Progenitor cell of endocrine pancreas (in vitro differentiated cells): Measurements from ENCODE around the gene ANKDD1A. TPM values are rescaled to one million over a fixed set of nuclear protein-coding genes. Genes with fewer than 3 reads are reported as not detected.

Experiments
- DNase-seq: peaks from one replicate; pipeline ENCODE4 v3.0.0; 2021; ENCODE audit warnings: low spot score; ENCODE audit not compliant: unreplicated experiment
- H3K27ac Mint-ChIP-seq: 2 replicates; pipeline ENCODE4 v1.8.0; 2021; ENCODE audit warnings: mild to moderate bottlenecking, moderate library complexity, mixed read lengths
- H3K27me3 Mint-ChIP-seq: 2 replicates; pipeline ENCODE4 v1.8.0; 2021; ENCODE audit warnings: mixed read lengths
- H3K36me3 Mint-ChIP-seq: 2 replicates; pipeline ENCODE4 v1.8.0; 2022; ENCODE audit warnings: mixed read lengths; ENCODE audit not compliant: insufficient read depth
- H3K4me1 Mint-ChIP-seq: 2 replicates; pipeline ENCODE4 v1.8.0; 2021; ENCODE audit warnings: low read depth, mixed read lengths
- H3K4me3 Mint-ChIP-seq: 2 replicates; pipeline ENCODE4 v1.8.0; 2021; ENCODE audit warnings: low read depth, mild to moderate bottlenecking, moderate library complexity, mixed read lengths
- H3K9me3 Mint-ChIP-seq: 2 replicates; pipeline ENCODE4 v1.8.0; 2021; ENCODE audit warnings: low read depth, mixed read lengths
- total RNA-seq: library from RNA; stranded (reverse); gene quantifications from 2 replicates; pipeline ENCODE4 v1.2.1, GENCODE V29; 2021
- TF ChIP-seq, protein P1 (sequence below): fragments of 200-600 bp; sonication (generic); IDR thresholded peaks from one replicate; pipeline ENCODE4 v1.5.0; 2021; ENCODE audit warnings: antibody characterized with exemption, mild to moderate bottlenecking; ENCODE audit not compliant: unreplicated experiment

Gene ANKDD1A
- total RNA-seq, 1 donor from 2014 or later, result 2.0 TPM

DNA sequence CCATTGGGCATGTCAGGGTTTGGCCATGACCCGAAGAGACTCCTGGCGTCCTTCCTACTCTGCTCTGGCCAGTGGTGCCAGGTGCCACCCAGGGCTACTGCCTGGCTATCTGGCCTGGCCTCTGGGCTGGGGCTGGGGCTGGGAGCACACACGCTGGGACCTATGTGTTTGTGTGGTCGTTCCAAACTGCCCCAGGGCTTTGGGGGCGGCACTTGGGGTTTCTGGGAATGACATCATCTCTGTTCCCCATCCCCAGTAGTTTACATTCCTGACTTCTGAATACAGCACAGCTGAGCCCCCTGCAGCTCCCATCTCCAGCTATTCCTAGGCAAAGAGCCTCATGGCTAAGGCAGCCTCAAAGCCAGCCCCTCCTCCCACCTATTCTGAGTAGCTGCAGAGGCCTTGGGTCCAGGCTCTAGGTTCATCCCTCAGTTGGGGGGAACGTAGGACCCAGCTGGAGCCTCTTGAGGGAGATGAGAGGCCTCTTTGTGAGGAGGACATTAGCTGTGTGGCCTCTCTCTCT lies 45.6 kb upstream of the ANKDD1A start:
- DNase-seq, result no peak
- Mint-ChIP-seq H3K36me3 (no peaks in the 10 kb centered on the region), H3K27me3 (no peaks in the 10 kb centered on the region), H3K9me3 (no peaks in the 10 kb centered on the region), H3K4me1 (no peaks in the 10 kb centered on the region), H3K4me3 (no peak overlapping the region), H3K27ac (no peak overlapping the region)
- TF ChIP-seq, protein P1, sequence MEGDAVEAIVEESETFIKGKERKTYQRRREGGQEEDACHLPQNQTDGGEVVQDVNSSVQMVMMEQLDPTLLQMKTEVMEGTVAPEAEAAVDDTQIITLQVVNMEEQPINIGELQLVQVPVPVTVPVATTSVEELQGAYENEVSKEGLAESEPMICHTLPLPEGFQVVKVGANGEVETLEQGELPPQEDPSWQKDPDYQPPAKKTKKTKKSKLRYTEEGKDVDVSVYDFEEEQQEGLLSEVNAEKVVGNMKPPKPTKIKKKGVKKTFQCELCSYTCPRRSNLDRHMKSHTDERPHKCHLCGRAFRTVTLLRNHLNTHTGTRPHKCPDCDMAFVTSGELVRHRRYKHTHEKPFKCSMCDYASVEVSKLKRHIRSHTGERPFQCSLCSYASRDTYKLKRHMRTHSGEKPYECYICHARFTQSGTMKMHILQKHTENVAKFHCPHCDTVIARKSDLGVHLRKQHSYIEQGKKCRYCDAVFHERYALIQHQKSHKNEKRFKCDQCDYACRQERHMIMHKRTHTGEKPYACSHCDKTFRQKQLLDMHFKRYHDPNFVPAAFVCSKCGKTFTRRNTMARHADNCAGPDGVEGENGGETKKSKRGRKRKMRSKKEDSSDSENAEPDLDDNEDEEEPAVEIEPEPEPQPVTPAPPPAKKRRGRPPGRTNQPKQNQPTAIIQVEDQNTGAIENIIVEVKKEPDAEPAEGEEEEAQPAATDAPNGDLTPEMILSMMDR, result no peak

DNA sequence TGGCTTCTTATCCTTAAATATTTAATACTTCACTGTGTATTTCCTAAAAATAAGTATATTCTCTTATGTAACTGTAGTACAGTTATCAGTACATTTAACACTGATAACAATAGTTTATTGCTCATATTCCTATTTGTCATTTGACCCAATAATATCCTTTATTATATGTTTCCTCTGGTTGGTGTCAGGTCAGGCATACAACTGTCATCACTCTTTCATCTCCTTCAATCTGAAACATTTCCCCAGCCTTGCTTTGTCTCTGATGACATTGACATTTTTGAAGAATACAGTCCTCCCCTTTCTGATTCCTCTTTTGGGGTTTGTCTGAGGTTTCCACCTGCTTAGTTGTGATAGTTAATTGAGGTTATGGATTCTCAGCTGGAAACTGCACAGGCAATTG lies 42.2 kb upstream of the ANKDD1A start:
- no peaks in the 10 kb centered on the region for H3K27me3 Mint-ChIP-seq
- TF ChIP-seq, protein P1, result no peak
- DNase-seq, result no peak
- no peaks in the 10 kb centered on the region for H3K9me3 Mint-ChIP-seq
- no peak overlapping the region for H3K4me3 Mint-ChIP-seq
- peaks cover 3% of the 10 kb centered on the region for H3K4me1 Mint-ChIP-seq
- no peaks in the 10 kb centered on the region for H3K36me3 Mint-ChIP-seq
- no peak overlapping the region for H3K27ac Mint-ChIP-seq

DNA sequence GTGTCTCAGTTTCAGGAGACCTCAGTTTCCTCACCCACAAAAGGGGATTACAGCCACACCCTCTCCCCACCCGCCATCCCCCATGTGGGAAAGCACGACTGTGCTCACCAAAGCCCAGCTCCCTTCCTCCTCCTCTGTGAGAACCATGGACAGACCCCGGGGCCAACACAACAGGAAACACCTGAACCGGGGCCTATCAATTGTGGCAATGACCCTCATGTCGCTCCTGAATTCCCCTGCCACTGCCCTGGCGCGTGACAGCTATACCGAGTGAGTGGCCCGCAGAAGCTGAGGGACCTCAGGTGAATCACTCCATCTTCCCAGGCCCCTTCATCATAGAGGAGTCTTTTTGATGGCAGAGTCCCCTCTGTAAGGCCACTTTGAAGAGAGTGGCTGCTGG lies 41.3 kb upstream of the ANKDD1A start:
- Mint-ChIP-seq H3K4me1 (peaks cover 10% of the 10 kb centered on the region), H3K27me3 (no peaks in the 10 kb centered on the region), H3K36me3 (no peaks in the 10 kb centered on the region), H3K27ac (no peak overlapping the region), H3K9me3 (no peaks in the 10 kb centered on the region), H3K4me3 (no peak overlapping the region)
- no peak for DNase-seq
- TF ChIP-seq, protein P1, result no peak

DNA sequence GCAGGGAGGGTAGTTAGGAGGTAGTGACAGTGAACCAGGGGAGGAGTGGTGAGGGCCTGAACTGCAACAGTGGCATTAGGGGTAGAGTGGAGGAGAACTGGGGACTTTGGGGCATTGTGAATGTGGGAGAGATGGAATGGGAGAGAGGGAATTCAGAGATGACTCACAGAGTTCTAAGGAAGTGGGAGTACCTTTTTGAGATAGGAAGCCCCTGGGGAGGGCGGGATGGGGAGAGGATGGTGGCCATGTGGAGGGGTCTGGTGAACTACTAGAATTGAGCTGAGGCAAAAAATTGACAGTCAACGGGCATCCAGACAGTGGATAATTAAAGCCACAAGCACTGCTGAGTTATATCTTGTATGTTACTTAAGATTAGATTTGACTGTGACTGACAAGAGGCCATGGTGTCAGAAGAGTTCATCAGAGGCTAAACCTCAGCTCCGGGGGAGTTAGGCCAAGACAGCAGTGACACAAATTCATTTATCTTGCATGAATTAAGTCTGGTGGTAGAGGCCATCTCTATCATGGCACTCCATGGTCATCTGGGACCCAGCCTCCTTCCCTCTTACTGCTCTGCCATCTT lies 36.0 kb upstream of the ANKDD1A start:
- no peaks in the 10 kb centered on the region for H3K36me3 Mint-ChIP-seq

DNA sequence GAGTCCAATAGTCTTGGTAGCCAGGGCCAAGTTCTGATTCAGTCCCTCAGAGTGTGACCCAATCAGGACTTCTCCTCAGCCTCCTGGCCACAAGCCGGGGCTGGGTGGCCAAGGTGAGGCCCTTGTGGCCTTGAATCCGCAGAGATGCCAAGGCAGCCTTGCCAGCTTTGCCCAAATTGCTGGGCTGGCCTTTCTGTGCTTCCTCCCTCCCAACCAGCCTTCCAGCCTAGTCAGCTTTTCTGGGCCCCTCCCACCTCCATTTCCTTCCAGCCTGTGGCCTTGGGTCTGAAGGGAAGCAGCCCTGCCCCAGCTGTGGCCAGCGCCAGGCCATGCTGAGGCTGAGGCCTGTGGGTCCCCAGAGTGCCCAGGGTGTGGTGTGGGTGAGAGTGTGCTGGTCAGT lies 34.3 kb upstream of the ANKDD1A start:
- DNase-seq, result no peak
- Mint-ChIP-seq H3K27ac (no peak overlapping the region), H3K4me1 (peaks cover 12% of the 10 kb centered on the region), H3K36me3 (no peaks in the 10 kb centered on the region), H3K4me3 (no peak overlapping the region), H3K27me3 (no peaks in the 10 kb centered on the region), H3K9me3 (no peaks in the 10 kb centered on the region)
- TF ChIP-seq, protein P1, result no peak

More for the DNA sequence above, 36.0 kb upstream of the ANKDD1A start:
- H3K27ac Mint-ChIP-seq, result no peak overlapping the region
- TF ChIP-seq, protein P1, result no peak
- H3K9me3 Mint-ChIP-seq, result no peaks in the 10 kb centered on the region
- no peak overlapping the region for H3K4me3 Mint-ChIP-seq
- no peak for DNase-seq
- H3K27me3 Mint-ChIP-seq, result no peaks in the 10 kb centered on the region
- peaks cover 12% of the 10 kb centered on the region for H3K4me1 Mint-ChIP-seq
